NCI-H1417 (cell line): ENCODE measurements around the gene GALT.
A peak's percentile ranks its signal among the peaks of the same experiment; 100 is the strongest.

ENCODE experiments used
- DNase-seq, 3 experiments: peaks; one replicate each; lab custom pipeline; 2025; lab: John Stamatoyannopoulos, UW

Gene GALT

DNA sequence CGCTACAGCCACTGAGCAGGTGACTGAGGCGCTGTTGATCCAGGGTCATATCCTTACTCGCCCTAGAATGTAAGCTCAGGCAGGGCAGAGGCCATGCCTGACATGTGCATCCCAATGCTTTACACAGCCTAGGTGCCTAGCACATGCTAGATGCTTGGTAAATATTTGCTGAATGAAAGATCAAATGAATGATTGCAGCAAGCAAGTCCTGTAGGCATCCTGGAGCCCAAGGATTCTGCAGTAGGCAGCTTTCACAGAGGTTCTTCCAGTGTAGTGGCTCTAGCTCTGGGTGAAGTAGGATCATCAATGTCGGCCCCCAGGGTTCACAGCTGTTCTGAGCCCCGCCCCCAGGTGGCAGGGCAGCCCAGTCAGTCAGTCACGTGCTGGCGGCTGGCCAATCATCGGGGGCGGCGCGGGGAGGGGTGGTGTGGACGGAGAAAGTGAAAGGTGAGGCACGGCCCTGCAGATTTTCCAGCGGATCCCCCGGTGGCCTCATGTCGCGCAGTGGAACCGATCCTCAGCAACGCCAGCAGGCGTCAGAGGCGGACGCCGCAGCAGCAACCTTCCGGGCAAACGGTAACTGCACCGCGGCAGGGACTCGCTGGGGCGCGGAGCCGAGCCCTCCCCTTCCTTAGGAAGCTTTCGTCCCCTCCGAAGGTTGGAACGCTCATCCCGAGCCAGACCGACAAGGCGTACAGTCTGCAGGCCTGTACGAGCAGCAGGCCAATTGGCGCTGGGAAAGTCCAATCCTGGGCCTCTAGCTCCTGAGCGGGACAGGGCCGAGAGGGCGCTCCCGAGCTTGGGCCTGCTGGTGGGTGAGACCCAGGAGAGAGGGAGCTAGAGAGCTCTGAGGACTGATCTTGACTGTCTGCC lies at the start of gene GALT:
TSS of gene GALT (plus strand) at position 465 of the 873 bp plus-strand sequence. CDS start at position 495, 30 bp downstream.
- DNase-seq = peak; percentile 88 to 93 (median 89)

DNA sequence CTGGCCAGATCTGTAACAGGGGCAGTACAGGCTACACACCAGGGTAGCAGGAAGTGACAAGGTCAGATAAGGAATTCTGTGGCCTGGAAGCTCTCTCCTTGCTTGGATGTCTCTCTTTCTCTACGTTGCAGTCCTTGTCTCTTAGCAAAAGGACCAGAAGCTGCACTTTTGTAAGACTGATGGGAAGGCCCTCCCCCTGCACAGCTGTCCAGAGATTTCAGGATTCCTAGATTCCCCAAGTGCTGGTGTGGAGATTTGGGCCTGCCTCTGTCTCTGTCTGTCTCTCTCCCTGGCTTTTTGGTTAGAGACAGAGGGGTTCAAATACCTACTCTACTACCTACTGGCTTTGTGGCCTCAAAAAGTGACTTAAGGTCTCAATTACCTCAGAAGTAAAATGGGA lies 46.9 kb upstream of the GALT start:
- no peak for DNase-seq

DNA sequence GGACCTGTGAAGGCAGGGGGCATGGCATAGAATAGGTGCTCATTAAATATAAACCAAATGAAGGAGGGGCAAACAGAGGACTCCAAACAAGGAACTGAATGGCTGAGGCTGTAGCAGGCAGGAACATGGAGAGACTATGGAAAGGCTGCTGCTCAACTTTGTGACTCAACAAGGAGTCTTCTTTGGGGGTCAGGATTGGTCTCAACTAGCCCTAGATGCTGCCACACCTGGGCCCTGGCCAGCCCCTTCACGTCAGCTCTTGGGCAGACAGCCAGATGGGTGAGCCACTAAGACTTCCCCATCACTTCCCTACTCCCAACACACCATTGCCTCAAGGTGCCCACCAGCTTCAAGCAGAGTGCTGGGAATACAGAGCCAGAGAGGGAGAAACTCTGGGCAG lies 45.6 kb upstream of the GALT start:
- no peak for DNase-seq

DNA sequence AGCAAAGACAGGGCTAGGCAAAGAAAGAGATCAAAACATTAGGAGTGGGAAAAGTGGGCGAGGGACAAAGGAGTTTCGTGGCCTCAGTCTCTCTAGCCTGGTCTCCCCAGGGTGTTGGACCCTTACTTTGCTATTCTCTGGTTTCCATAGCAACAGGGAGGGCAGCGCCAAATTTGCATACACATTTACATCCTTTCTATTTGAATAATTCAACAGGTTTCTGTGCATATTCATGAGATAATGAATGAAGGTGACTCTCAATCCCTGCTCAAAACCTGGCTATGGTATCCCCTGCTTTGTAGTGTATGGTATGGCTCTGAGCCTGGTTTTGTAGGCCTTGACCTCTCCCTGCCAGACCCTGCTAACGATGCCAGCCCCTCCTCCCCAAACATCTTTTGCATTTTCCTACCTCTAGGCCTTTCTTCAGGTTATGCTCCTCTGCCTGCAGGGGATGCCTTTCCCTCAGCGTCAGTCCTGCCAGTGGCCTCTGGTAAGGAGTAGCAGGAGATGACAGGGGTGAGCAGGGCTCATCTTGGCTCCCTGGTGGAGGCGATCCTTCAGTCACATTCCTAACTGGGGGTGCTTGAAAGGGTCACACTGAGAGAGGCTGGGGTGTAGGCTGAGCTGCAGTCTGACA lies 44.4 kb upstream of the GALT start:
- no peak for DNase-seq

DNA sequence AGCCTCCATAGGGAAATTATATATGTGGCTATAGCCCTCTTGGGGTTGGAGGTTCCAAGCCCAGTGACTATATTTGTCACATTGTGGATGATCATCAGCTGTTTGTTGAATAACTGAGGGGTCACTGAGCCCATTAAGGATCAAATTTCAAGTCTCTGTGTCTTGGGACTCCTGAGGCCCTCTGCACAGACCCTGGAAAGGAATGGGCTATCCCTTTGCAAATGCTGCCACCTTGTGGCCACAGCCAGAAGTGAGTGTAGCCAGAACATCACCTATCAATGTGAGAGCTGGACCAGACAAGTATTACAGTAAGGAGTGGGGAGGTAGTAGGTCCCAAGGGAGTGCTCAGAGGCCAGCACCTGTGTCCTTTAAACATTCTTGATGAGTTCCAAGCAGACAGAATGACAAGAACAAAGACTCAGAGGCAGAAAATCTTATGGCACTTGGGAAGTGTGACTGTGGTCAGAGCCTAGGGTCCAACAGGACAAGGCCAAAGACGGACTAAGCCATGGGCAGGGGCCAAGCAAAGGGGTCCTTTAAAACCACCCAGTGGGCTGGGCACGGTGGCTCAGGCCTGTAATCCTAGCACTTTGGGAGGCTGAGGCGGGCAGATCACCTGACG lies 42.8 kb upstream of the GALT start:
- DNase-seq = peak; percentile 50 to 78 (median 76)

DNA sequence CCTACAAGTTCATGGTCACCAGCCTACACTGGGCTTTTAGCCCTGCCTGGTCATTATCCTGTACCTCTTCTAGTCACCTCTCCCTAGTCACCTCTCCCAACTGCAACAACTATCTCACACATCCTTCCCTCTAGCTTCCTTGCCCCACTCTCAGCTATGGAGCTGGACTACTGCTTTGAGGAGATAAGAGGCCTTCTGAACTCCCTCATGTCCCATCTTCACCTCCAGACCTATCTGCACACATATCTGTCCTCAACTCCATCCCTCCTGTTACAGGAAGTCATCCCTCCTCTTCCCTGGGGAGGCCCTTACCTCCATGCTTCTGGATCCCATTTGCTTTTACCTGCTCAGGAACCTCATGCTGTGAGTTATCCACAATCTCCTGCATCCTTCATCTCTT lies 40.3 kb upstream of the GALT start:
- no peak for DNase-seq

DNA sequence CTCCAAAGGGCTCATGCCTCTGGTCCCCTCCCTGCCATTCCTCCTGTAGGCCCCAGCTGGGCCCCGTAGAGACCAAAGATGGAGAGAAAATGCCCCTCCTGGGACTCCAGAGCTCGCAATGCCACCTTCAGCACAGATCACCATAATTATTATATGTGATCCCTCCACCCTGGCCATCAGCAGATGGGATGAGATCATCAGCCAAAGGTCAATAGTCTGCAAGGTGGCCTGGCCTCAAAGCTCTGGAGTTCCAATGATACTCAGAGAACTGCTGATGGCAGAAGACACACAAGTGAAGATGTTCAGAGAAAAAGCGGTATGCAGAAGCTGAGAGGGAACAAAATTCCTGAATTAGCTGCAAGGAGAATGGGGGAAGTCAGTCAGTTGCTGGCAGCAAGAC lies 39.6 kb upstream of the GALT start:
- DNase-seq = peak in 1 of 3 experiments; percentile 3

DNA sequence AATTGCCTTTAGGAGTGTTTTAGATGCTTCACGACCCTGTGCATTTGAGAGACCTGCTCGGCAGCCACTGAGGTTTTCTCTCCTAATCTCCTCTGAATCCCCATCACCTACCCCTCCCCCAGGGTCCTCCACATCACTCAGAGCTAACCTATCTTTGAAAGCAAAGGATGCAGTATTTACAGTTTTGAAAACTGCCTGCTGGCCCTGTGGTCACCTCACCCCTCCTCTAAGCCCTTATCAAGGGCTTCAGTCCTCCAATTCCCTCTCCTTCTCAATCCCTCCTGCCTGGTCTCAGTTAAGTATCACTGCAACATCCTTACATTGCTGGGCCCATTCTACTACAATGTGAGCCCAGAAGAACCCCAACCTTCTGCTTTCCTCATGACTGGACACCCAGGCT lies 39.1 kb upstream of the GALT start:
- no peak for DNase-seq

DNA sequence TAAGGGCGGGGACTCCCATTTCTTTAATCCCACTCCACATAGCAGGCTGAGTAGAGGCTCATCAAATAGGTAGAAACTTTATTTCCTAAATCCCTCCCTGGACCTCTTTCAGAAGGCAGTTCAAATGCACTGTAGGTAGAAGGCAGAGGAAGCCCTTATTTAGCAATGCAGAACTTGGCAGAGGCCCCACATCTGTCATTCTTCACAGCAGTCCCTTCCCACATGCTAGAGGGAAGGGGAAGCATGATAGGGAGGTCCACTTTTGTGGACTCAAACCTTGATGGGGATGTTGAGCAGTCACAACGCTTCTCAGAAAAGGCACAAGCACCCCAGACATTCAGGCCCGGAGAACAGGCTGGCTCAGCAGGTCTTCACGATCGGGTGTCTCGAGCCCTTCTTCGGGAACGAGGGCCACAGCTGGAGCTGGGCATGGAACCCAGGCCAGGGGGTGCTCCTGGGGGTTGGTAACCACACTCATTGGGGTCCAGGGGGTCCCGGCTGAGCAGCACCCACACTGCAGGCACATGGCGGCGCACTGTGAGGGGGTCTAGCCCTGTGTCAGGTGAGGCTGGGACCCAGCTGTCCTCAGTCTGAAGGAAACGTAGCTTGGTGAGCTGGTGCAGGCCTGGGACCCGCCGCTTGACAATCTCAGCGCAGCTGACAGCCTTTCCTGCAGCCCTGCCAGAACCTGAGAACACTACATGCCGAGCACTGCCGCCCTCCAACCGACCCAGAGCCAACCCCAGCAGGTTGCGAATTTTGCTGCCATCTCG lies 35.9 kb upstream of the GALT start:
- no peak for DNase-seq

DNA sequence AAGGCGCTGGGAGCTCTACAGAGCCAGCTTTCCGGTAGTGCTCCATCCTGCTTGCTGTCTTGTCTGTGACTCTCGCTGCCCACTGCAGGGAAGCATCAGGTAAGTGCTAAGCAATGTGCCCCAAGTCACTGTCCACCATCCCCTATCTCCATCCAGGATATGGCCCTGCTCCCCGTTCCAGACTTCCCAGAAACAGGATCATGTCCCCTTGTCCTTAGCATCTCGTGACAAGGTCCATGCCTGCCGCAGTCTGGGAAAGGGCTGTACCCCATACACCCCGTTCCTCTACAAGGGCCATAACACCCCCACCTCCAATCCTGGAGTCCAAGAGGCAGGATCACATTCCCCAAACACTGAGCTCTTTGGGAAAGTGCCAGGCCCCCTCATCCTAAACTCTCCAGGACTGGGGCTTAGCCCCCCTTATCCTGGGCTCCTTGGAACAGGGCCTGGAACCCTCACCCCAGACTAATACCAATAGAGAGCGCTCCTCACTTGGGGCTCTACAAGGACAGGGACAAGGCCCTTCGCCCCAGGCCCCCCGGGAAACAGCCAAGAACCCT lies 35.1 kb upstream of the GALT start:
- no peak for DNase-seq

DNA sequence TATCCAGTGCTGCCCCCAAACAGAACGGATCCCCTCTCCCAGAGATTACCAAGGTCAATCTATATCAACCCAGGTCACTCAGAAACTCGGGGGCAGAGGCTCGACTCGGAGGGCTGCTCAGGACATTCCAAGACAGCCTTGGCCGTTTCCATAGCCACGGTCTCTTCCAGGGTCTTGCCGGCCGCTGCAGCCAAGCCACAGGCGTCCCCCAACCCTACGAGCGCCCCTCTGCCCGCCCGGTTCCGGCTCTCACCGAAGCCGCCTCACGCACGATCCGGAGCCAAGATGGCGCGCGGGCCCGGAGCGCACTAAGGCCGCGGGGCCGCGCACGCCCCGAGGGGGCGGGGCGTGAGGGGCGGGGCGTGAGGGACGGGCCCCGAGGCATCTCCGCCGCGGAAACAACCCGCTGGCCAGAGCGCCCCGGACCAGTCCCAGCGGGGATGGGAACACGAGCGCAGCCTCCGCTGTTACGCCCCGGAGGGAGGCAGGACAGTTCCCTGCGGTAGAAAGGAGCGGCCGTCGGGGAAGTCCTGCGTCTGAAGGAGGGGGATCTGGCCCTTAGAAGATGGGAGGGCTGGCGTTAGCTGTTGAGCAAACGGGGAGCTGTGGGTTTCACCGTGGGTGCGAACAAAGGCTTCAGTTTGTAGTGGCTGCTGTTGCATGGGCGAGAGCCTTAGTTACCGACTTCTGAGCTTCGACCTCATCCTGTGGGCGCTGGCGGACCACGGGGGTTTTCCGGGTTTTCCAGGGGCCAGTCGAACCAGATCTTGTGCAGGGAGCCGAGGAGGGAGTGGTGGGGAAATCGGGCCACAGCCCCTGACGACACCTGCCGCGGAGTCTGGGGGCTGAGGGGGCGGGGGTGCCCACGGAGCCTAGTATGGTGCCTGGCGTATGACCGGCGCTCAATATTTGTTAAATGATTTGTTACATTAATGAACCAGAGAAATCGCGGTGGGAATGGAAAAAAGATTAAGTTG lies 34.4 kb upstream of the GALT start, which contains the start of gene RPP25L:
TSS of gene RPP25L (minus strand) at position 287 of the 977 bp plus-strand sequence. CDS start 801 bp downstream, outside the sequence.
- DNase-seq = peak; percentile 73 to 87 (median 81)

DNA sequence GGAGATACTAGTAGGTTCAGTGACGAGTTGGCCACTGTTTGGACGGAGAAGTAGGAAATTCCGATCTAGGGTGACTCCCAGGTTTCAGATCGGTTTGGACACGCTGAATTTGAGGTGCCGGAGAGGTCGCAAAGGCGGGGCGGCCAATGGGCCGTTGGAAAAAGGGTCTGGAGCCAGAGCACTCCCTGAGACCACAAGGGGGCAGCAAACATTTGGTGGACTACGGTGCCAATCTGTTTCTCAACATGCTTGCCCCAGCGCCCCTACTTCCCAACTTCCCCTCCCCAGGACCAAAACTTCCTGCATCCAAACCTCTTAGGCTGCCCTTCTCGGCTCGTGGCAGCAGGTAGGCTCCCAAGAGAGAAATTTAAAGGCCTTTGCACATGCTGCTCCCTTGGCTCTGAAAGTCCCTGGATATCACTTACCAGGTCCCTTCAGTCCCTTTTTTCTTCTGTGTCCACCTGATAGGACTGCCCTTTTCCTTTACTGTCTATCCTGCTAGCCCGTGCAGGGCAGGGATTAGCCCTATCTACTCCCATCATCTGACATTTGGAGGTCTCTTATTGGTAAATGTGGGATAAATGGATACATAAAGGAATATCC lies 33.6 kb upstream of the GALT start:
- peak; percentile 55 to 75 (median 74) for DNase-seq

DNA sequence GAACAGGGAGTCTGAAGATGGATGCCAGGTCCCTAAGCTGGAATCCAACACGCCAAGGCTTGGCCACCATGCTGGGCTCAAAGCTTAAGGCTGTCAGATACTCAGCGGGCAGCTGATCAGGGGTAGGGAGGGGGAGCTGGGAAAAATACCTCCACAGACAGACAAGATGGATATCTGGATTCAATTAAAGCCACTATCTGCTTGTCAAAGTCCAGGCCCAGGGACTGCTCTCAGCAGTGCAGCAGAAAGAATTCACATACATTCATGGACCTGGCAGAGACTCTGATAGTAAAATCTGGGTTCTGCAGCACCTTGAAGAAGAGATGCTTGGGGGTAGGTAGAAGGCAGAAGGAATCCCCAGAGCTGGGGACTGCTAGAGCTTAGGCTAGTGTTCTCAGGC lies 31.3 kb upstream of the GALT start:
- DNase-seq = no peak

DNA sequence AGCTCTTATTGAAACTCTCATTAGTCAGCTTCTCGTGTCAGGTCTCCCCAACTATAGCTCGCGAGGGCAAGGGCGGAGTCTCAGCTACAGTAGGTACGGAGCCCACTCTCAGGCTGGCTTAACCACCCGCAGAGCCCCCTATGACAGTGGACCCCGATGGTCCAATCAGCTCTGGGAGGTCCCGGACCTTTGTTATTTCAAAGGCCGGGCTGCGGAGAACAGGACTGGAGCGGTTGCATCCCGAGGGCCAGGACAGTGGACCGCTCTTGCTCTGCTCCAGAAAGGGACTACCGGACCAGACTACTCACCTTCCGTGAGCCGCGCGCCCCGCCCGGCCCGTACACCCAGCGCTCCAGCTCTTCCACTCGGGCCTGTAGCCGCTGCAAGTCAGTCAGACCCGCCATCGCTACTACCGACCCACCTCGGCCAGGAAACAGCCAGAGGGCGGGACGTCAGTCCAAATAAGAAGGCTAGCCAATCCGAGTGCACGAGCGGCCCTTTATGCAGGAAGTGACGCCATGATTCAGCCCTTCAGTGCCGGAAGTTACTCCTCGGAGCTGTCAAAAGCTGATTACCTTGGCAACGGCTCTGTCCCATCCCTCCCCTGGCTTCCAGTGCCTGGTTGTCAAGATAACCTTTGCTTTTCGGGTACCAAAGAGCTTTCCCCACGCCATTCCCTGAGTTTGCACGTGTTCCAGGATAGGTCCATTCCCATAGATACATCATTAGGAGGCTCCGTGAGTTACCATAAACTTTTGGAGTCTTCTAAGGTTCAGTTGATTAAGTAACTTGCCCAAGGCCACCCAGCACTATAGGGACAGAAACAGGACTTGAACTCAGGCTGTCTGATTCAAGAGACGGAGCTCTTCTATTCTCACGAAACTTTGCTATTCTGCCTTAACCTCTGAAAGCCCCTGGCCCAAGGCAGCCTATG lies 26.1 kb upstream of the GALT start, which contains the start of gene DCTN3:
TSS of gene DCTN3 (minus strand) at position 435 of the 934 bp plus-strand sequence. CDS start at position 404, 31 bp downstream.
- DNase-seq = peak; percentile 80 to 90 (median 90)

DNA sequence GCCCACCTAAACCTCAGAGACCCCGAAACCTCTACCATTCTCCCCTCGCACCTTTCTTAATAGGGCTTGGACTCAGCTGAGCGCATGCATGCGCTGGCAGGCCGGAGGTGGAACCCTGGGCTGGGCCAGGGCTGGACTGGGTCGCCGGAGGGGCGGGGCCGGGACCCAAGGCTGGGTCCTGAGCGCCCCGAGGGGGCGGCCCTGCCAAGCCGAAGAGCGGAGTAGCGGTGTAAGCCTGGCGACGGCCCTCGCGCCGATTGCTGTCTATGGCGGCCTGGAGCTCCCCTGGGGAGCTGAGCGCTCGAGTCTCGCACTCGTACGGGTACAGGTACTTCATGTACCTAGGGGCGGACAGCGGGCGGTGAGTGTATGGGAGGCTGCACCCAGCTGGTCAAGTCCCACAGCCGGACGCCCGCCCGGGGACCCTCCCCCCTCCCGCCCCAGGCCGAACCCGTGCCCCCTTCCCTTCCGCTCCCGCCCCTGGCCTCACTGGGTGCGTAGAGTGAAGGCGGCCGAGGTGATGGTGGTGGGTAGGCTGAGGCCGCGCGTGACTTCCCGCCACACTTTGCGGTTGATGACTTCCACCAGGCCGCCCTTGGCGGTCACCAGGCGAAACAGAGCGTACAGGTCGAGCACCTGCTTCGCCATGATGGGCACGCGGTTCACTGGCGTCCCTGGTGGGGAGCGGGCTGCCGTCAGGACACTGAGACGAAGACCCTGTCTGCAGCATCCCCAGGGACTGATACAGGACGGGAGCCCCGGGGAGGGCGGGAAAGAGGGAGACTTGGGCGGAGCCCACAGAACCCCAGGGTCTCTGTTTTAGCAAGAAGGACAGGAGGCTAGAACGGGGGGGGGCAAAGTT lies 22.9 kb upstream of the GALT start:
- no peak for DNase-seq

DNA sequence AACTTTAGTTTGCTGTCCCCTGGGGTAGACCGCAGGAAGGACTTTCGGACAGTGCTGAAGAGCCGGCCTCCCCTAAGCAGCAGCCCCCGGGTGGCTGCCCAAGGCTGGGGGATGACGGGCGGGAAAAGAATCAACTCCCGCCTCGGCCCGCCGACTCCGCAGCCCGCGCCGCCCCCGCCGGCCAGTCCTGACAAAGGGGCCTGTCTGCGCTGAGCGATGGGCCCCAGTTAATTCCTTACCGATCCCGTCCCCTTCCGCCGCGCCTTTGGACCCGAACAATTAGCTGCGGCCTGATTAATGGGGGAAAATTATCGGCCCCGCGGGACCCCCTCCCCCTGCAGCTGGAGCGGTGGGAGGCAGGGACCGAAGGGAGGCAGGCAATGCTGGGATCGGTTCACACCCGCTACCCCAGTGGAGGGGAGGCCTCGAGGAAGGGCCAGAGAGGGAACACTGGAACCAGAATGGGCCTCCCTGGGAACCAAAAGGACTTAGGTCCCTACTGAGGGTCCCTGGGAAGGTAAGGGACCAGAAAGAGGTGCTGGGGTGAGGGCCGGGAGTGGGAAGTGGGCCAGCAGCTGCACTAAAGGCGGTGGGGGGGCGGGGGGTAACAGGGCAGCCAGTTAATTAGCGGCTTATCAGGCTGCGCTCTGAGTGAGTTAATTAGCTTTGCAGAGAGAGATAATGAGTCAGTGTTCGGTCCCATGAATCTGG lies 21.8 kb upstream of the GALT start:
- DNase-seq = no peak

DNA sequence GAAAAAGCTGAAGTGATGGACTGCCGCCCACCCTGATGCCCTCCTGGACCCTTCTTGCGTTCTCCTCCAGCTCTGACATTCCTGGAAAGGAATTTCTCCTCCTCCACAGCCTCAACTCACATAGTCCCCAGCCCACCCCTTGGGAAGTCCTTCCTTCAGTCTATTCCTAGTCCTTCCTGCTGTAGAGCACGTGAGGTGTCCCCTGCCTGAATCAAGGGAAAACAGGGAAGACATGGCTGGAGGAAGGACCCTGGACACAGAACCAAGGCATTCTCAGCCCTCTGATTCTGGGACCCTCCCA lies 21.3 kb upstream of the GALT start:
- no peak for DNase-seq
